Keratinocyte (primary cell): ENCODE data around the gene BOC.

Experiments used
- CTCF ChIP-seq, 3 experiments: IDR thresholded peaks in 1 of 3; conservative IDR thresholded peaks in 1 of 3; optimal IDR thresholded peaks in 1 of 3; 2 replicates in 2 of 3; 3 replicates in 1 of 3; pipeline versions ENCODE3 to v1.5.1; 2011; ENCODE audit warnings: low read length in 3 of 3, mild to moderate bottlenecking in 3 of 3, moderate library complexity in 2 of 3, control low read depth in 1 of 3, inconsistent platforms in 1 of 3; ENCODE audit not compliant: insufficient read depth in 2 of 3; ENCODE audit errors: extremely low read depth in 1 of 3
- EZH2 ChIP-seq: IDR thresholded peaks from one replicate; pipeline ENCODE4 v1.6.1; 2012; ENCODE audit warnings: inconsistent platforms, mild to moderate bottlenecking, low read length, moderate library complexity

- TF ChIP-seq CTCF (optimal IDR thresholded peaks at IDR 0.05 in 1 of 3, IDR thresholded peaks at IDR 0.05 in 1 of 3, conservative IDR thresholded peaks at IDR 0.05 in 1 of 3; ENCODE audit: extremely low read depth in 1 of 3, insufficient read depth in 2 of 3, low read length in 3 of 3) (no peak), EZH2 (no peak)
Observed at GRCh38 chr3:113200351-113200750, 11.0 kb upstream of the BOC start.
